Osteocyte (in vitro differentiated cells): ENCODE measurements around the gene ZNF599. TPM values are rescaled to one million over a fixed set of nuclear protein-coding genes. Genes with fewer than 3 reads are reported as not detected.

Source experiments
- DNase-seq: peaks from one replicate; pipeline ENCODE4 v3.0.0; 2021; ENCODE audit warnings: mixed read lengths; ENCODE audit not compliant: unreplicated experiment; ENCODE audit errors: extremely low spot score
- H3K27ac Mint-ChIP-seq: one replicate; pipeline ENCODE4 v1.8.0; 2021; ENCODE audit warnings: mild to moderate bottlenecking, mixed read lengths; ENCODE audit not compliant: unreplicated experiment
- H3K27me3 Mint-ChIP-seq: one replicate; pipeline ENCODE4 v1.8.0; 2021; ENCODE audit warnings: mixed read lengths; ENCODE audit not compliant: unreplicated experiment
- H3K36me3 Mint-ChIP-seq: one replicate; pipeline ENCODE4 v1.8.0; 2021; ENCODE audit warnings: mixed read lengths; ENCODE audit not compliant: unreplicated experiment
- H3K4me1 Mint-ChIP-seq: one replicate; pipeline ENCODE4 v1.8.0; 2021; ENCODE audit warnings: mixed read lengths; ENCODE audit not compliant: unreplicated experiment
- H3K4me3 Mint-ChIP-seq: one replicate; pipeline ENCODE4 v1.8.0; 2021; ENCODE audit warnings: mild to moderate bottlenecking, moderate library complexity, mixed read lengths; ENCODE audit not compliant: unreplicated experiment
- H3K9me3 Mint-ChIP-seq: one replicate; pipeline ENCODE4 v1.8.0; 2021; ENCODE audit warnings: mixed read lengths; ENCODE audit not compliant: unreplicated experiment
- total RNA-seq: library from RNA; stranded (reverse); gene quantifications from 2 replicates; pipeline ENCODE4 v1.2.1, GENCODE V29; 2021
- TF ChIP-seq, protein P1 (sequence below): fragments of 200-600 bp; sonication (generic); IDR thresholded peaks from 2 replicates; pipeline ENCODE4 v1.5.0; 2021; ENCODE audit warnings: antibody characterized with exemption, mild to moderate bottlenecking, moderate library complexity

Gene ZNF599
- total RNA-seq, 1 donor from 2014 or later, result 8.7 TPM

DNA sequence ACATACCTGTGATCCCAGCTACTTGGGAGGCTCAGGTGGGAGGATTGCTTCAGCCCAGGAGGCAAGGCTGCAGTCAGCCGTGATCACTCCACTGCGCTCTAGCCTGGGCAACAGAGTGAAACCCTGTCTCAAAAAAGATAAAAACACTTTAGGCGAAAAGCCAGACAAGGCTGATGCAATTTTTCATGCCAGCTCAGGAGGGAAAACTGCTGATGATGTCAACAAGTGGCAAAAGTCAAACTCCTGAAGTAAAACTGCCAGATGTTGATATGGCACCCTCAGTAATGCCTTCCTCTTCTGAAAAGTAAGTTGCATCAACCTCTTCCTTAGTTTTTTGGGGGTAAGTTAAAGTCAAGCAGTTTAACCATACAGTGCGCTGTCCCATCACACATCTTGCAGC lies 15.6 kb downstream of the ZNF599 start:
- DNase-seq, result no peak
- TF ChIP-seq, protein P1, sequence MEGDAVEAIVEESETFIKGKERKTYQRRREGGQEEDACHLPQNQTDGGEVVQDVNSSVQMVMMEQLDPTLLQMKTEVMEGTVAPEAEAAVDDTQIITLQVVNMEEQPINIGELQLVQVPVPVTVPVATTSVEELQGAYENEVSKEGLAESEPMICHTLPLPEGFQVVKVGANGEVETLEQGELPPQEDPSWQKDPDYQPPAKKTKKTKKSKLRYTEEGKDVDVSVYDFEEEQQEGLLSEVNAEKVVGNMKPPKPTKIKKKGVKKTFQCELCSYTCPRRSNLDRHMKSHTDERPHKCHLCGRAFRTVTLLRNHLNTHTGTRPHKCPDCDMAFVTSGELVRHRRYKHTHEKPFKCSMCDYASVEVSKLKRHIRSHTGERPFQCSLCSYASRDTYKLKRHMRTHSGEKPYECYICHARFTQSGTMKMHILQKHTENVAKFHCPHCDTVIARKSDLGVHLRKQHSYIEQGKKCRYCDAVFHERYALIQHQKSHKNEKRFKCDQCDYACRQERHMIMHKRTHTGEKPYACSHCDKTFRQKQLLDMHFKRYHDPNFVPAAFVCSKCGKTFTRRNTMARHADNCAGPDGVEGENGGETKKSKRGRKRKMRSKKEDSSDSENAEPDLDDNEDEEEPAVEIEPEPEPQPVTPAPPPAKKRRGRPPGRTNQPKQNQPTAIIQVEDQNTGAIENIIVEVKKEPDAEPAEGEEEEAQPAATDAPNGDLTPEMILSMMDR, result no peak
- Mint-ChIP-seq H3K4me1 (no peaks in the 10 kb centered on the region), H3K27ac (no peak overlapping the region), H3K27me3 (no peaks in the 10 kb centered on the region), H3K4me3 (no peak overlapping the region), H3K36me3 (peaks cover 61% of the 10 kb centered on the region), H3K9me3 (peaks cover 67% of the 10 kb centered on the region)

DNA sequence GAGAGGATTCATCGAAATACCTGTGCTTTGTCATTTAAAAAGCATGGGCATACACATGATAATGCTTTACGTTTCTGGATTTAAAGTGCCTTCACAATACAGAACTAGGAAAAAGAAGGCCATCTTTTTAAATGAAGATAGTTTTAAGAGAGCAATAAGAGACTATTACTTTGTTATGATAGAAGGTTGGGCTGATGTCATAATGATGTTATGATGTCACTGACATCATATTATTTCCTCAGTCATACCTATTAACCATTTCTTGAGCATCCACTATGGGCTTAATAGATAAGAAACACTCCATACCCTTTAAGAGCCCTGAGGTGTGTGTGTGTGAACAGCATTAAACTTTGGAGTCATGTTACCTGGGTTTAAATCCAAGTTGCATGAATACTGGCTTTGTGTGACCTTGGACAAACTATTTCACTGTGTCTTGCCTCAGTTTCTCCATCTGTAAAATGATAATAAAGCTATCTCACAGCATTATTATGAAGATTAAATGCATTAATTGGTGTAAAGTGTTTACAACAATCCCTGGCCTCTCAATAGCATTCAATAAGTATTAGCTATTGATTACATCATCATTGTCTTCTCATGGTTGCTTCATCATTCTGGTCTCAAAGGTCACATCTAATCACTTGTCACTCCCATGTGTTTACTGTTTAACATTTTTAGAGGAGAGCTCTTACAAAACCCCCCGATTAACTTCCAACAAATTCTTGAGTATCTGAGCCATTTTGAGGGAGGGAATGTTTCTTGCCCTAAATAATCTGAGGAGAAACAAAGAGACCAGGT lies 27.9 kb downstream of the ZNF599 start:
- no peak for DNase-seq
- no peak overlapping the region for H3K4me3 Mint-ChIP-seq
- peaks cover 60% of the 10 kb centered on the region for H3K36me3 Mint-ChIP-seq
- H3K4me1 Mint-ChIP-seq, result no peaks in the 10 kb centered on the region
- H3K27ac Mint-ChIP-seq, result no peak overlapping the region
- TF ChIP-seq, protein P1, result no peak
- H3K27me3 Mint-ChIP-seq, result no peaks in the 10 kb centered on the region
- peaks cover 72% of the 10 kb centered on the region for H3K9me3 Mint-ChIP-seq

DNA sequence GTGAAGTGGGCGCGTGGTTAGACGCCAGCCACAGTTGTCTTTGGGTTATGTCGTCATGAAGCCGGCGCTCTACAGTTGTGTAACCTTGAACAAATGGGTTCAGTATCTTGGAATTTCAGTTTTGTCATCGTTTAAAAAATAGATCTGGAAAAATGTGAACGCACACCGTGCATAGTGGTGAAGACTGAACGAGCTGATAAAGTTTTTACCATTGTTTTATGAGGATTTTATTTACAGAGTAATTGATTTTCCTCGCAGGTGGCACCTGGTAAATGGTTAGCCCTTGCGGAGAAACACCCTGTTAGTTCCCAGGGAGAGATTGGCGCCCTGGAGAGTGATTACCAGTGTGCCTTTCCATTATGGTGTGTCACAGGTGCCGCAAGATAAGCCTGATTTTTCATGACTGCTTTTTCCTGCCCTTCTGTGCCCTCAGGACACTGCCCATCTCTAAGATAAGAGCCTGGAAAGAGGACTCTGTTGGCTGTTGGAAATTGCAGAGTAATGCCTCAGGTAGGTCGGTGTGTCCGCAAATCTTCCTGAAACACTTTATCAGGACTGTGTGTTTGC lies 38.4 kb downstream of the ZNF599 start:
- Mint-ChIP-seq H3K27ac (peak overlapping the region; percentile 98), H3K9me3 (peaks cover 34% of the 10 kb centered on the region), H3K4me1 (peaks cover 20% of the 10 kb centered on the region), H3K27me3 (no peaks in the 10 kb centered on the region), H3K4me3 (peak overlapping the region; percentile 92), H3K36me3 (peaks cover 45% of the 10 kb centered on the region)
- TF ChIP-seq, protein P1, result no peak
- no peak for DNase-seq

DNA sequence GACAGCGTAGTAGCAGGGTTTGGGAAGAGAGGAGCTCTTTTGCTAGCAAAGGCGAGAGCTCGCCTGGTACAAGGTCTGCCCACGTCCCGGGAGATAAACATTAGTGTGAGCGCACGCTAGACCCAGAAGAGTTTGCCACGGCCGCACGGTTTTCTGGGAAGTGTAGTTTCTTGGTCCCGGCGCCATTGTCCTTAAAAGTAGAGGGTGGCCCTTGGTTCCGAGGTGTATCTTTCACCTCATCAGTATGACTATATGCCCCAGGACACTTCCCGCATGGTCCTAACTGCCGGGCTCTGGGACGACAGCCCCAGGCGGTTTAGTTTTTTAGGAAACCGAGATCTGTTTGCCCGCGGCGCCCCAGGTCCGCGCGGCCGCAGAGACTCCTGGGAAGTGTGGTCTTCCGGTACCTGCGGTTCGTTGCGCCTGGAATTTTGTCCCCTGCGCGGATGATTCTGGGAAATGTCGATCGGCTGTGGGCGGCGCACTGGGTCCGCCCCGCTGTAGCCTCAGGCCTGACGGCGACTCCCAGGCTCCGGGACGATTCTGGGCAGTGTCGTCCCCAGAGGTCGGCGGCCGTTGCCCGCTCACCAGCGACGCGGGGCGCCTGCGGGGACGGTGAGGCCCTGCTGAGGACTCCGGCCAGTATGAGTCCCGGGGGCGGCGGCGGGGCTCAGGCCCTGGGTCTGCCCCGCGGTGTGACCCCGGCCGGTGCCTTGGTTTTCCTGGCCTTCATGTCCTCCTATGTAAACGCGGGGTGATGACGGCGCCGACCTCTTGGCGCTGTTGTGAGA lies 39.1 kb downstream of the ZNF599 start, which contains the start of gene ZNF181:
Gene ZNF181 (plus strand): TSS at position 498 of the 791 bp plus-strand sequence. CDS start 795 bp downstream, outside the sequence.
- H3K4me1 Mint-ChIP-seq, result peaks cover 20% of the 10 kb centered on the region
- peak within 1 kb of the TSS; percentile 98 for H3K27ac Mint-ChIP-seq
- H3K4me3 Mint-ChIP-seq, result peak within 1 kb of the TSS; percentile 92
- TF ChIP-seq, protein P1, result no peak
- peaks cover 38% of the 10 kb centered on the region for H3K36me3 Mint-ChIP-seq
- no peaks in the 10 kb centered on the region for H3K27me3 Mint-ChIP-seq
- peak; percentile 90 for DNase-seq
- H3K9me3 Mint-ChIP-seq, result peaks cover 29% of the 10 kb centered on the region
